Hematopoietic multipotent progenitor cell treated with erythropoietin and hydrocortisone succinate and interleukin-3 and kit ligand, for 4 days (in vitro differentiated cells): ENCODE measurements around the gene DISC1.
A peak's percentile ranks its signal among the peaks of the same experiment; 100 is the strongest.

Source experiments
- DNase-seq: peaks from one replicate; pipeline ENCODE4 v3.0.0-alpha.2; 2015

DISC1 gene

GRCh38 chr1:231861541-231862481 lies 235.2 kb downstream of the DISC1 start:
- peak; percentile 22 for DNase-seq

GRCh38 chr1:231862611-231863010 lies 236.0 kb downstream of the DISC1 start:
- DNase-seq: no peak

GRCh38 chr1:231865331-231865730 lies 238.7 kb downstream of the DISC1 start:
- DNase-seq: no peak

GRCh38 chr1:231866392-231867331 lies 240.1 kb downstream of the DISC1 start:
- peak; percentile 81 for DNase-seq

- no peak for DNase-seq
These were observed 241.0 kb downstream of the DISC1 start for GRCh38 chr1:231867607-231868006.

- DNase-seq: peak; percentile 70
These were observed 242.8 kb downstream of the DISC1 start for GRCh38 chr1:231869364-231869763.

- DNase-seq: no peak
These were observed 244.9 kb downstream of the DISC1 start for GRCh38 chr1:231871471-231871870.

GRCh38 chr1:231871878-231872277 lies 245.3 kb downstream of the DISC1 start:
- DNase-seq: no peak

GRCh38 chr1:231872461-231872910 lies 245.9 kb downstream of the DISC1 start:
- no peak for DNase-seq

GRCh38 chr1:231878737-231879136 lies 252.1 kb downstream of the DISC1 start:
- no peak for DNase-seq

GRCh38 chr1:231879296-231879695 lies 252.7 kb downstream of the DISC1 start:
- DNase-seq: no peak

GRCh38 chr1:231882333-231882732 lies 255.7 kb downstream of the DISC1 start:
- no peak for DNase-seq

GRCh38 chr1:231882790-231883189 lies 256.2 kb downstream of the DISC1 start:
- DNase-seq: no peak

- DNase-seq: no peak
These were observed 256.8 kb downstream of the DISC1 start for GRCh38 chr1:231883382-231883781.

- DNase-seq: peak; percentile 4
These were observed 258.7 kb downstream of the DISC1 start for GRCh38 chr1:231885209-231885854.

GRCh38 chr1:231887166-231887565 lies 260.6 kb downstream of the DISC1 start:
- DNase-seq: no peak

GRCh38 chr1:231887866-231888265 lies 261.3 kb downstream of the DISC1 start:
- DNase-seq: no peak

- no peak for DNase-seq
These were observed 264.2 kb downstream of the DISC1 start for GRCh38 chr1:231890791-231891190.

- no peak for DNase-seq
These were observed 267.0 kb downstream of the DISC1 start for GRCh38 chr1:231893400-231894102.

- no peak for DNase-seq
These were observed 270.2 kb downstream of the DISC1 start for GRCh38 chr1:231896806-231897205.

- DNase-seq: no peak
These were observed 272.5 kb downstream of the DISC1 start for GRCh38 chr1:231899046-231899445.
